ENCODE data around the gene STK38L. TPM values are rescaled to one million over a fixed set of nuclear protein-coding genes. Genes with fewer than 3 reads are reported as not detected.
A peak's percentile ranks its signal among the peaks of the same experiment; 100 is the strongest.

STK38L gene
- polyA plus RNA-seq, 1 of the 3 experiments (the other 2 are of a cell fraction): 4.7 TPM

GRCh38 chr12:27333403-27334009 is 89.4 kb downstream of the STK38L start:
- CTCF ChIA-PET: interaction anchor here (1.2 to 2.0 kb wide), 4 partner anchors 28 to 318 kb away, joined by 3 to 7 read pairs (median 4); no protein-coding TSS in a partner anchor

More at GRCh38 chr12:27333403-27334009, 89.4 kb downstream of the STK38L start:
- no peak for DNase-seq
- Histone ChIP-seq H3K27me3 (ENCODE audit: insufficient read depth) (no peaks in the 10 kb centered on the region), H3K27ac (ENCODE audit: low read depth in 2 of 2, low read length in 1 of 2) (no peak overlapping the region), H3K79me2 (ENCODE audit: insufficient read depth) (peaks cover 39% of the 10 kb centered on the region), H3K4me2 (peak overlapping the region; percentile 86), H3K9me2 (no peaks in the 10 kb centered on the region), H3K36me3 (replicated peaks in 1 of 2; ENCODE audit: control insufficient read depth in 1 of 2, insufficient read depth in 2 of 2, low read length in 1 of 2) (no peaks in the 10 kb centered on the region), H4K20me1 (ENCODE audit: insufficient read depth) (no peaks in the 10 kb centered on the region), H3K9ac (peak overlapping the region; percentile 67), H2AFZ (ENCODE audit: low read depth) (peak overlapping the region; percentile 81; the same call in 1 of the 2 replicates), H3K4me3 (ENCODE audit: low read depth in 2 of 2, low read length in 1 of 2) (peak overlapping the region; percentile 75 to 87), H3F3A (replicated peaks; ENCODE audit: insufficient read depth) (peaks cover 17% of the 10 kb centered on the region), H3K9me3 (no peaks in the 10 kb centered on the region), H3K4me1 (ENCODE audit: control insufficient read depth in 1 of 2, insufficient read depth in 2 of 2, low read depth in 1 of 2, low read length in 1 of 2) (peaks cover 6 to 8% of the 10 kb centered on the region in 2 experiments; a peak in 3 of 4 replicates)
- WGBS (ENCODE audit: low lambda C conversion rate): 8% methylated on average over 33 of the region's 40 CpGs
- TF ChIP-seq USF2 (IDR thresholded peaks at IDR 0.05; ENCODE audit: borderline replicate concordance, low read depth, low read length): no peak
- TF ChIP-seq, protein P1, sequence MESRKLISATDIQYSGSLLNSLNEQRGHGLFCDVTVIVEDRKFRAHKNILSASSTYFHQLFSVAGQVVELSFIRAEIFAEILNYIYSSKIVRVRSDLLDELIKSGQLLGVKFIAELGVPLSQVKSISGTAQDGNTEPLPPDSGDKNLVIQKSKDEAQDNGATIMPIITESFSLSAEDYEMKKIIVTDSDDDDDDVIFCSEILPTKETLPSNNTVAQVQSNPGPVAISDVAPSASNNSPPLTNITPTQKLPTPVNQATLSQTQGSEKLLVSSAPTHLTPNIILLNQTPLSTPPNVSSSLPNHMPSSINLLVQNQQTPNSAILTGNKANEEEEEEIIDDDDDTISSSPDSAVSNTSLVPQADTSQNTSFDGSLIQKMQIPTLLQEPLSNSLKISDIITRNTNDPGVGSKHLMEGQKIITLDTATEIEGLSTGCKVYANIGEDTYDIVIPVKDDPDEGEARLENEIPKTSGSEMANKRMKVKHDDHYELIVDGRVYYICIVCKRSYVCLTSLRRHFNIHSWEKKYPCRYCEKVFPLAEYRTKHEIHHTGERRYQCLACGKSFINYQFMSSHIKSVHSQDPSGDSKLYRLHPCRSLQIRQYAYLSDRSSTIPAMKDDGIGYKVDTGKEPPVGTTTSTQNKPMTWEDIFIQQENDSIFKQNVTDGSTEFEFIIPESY (IDR thresholded peaks at IDR 0.05; ENCODE audit: borderline replicate concordance, low read depth): no peak
- TF ChIP-seq USF1 (IDR thresholded peaks at IDR 0.05; ENCODE audit: borderline replicate concordance, low read depth): no peak
- TF ChIP-seq REST (IDR thresholded peaks at IDR 0.05; ENCODE audit: low read depth, low read length): no peak
- TF ChIP-seq MEF2A (IDR thresholded peaks at IDR 0.05; ENCODE audit: borderline replicate concordance, low read depth): no peak
- TF ChIP-seq TCF12 (IDR thresholded peaks at IDR 0.05): no peak
- TF ChIP-seq NRF1 (IDR thresholded peaks at IDR 0.05; ENCODE audit: low read depth, low read length): no peak
- no peak for TF ChIP-seq GABPA (IDR thresholded peaks at IDR 0.05; ENCODE audit: low read depth)
- TF ChIP-seq TEAD4 (IDR thresholded peaks at IDR 0.05; ENCODE audit: borderline replicate concordance, insufficient read depth): no peak
- TF ChIP-seq EP300 (IDR thresholded peaks at IDR 0.05; ENCODE audit: borderline replicate concordance in 1 of 2, low read depth in 1 of 2, low read length in 1 of 2): no peak
- no peak for TF ChIP-seq FOSL2 (IDR thresholded peaks at IDR 0.05; ENCODE audit: borderline replicate concordance, low read depth)
- no peak for TF ChIP-seq YY1 (IDR thresholded peaks at IDR 0.05; ENCODE audit: low read depth)
- TF ChIP-seq RXRA (IDR thresholded peaks at IDR 0.05; ENCODE audit: borderline replicate concordance, low read depth): no peak
- TF ChIP-seq ELF1 (IDR thresholded peaks at IDR 0.05): no peak
- no peak for TF ChIP-seq MXI1 (IDR thresholded peaks at IDR 0.05; ENCODE audit: low read depth, low read length)
- no peak for TF ChIP-seq SIN3A (IDR thresholded peaks at IDR 0.05; ENCODE audit: borderline replicate concordance, low read depth, low read length)
- TF ChIP-seq, protein P2, sequence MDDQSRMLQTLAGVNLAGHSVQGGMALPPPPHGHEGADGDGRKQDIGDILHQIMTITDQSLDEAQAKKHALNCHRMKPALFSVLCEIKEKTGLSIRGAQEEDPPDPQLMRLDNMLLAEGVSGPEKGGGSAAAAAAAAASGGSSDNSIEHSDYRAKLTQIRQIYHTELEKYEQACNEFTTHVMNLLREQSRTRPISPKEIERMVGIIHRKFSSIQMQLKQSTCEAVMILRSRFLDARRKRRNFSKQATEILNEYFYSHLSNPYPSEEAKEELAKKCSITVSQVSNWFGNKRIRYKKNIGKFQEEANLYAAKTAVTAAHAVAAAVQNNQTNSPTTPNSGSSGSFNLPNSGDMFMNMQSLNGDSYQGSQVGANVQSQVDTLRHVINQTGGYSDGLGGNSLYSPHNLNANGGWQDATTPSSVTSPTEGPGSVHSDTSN (IDR thresholded peaks at IDR 0.05): no peak
- TF ChIP-seq MAX (IDR thresholded peaks at IDR 0.05; ENCODE audit: low read depth): no peak
- no peak for TF ChIP-seq RCOR1 (IDR thresholded peaks at IDR 0.05; ENCODE audit: low read length)
- POLR2A ChIA-PET: no interaction called here
